Mesothelial cell of epicardium (in vitro differentiated cells): ENCODE results near the gene FEM1B. TPM values are rescaled to one million over a fixed set of nuclear protein-coding genes. Genes with fewer than 3 reads are reported as not detected.

Source experiments
- DNase-seq, 2 experiments: peaks; one replicate each; pipeline ENCODE4 v3.0.0; 2021; ENCODE audit warnings: low spot score in 2 of 2; ENCODE audit not compliant: unreplicated experiment in 2 of 2
- H3K27ac Mint-ChIP-seq: 2 replicates; pipeline ENCODE4 v1.8.0; 2021; ENCODE audit warnings: mixed read lengths
- H3K27me3 Mint-ChIP-seq: 2 replicates; pipeline ENCODE4 v1.8.0; 2021; ENCODE audit warnings: low read depth, mixed read lengths
- H3K36me3 Mint-ChIP-seq: 2 replicates; pipeline ENCODE4 v1.8.0; 2021; ENCODE audit warnings: mixed read lengths
- H3K4me1 Mint-ChIP-seq: 2 replicates; pipeline ENCODE4 v1.8.0; 2021; ENCODE audit warnings: mixed read lengths
- H3K4me3 Mint-ChIP-seq: 2 replicates; pipeline ENCODE4 v1.8.0; 2021; ENCODE audit warnings: mild to moderate bottlenecking, moderate library complexity, mixed read lengths
- H3K9me3 Mint-ChIP-seq: 2 replicates; pipeline ENCODE4 v1.8.0; 2021; ENCODE audit warnings: mixed read lengths
- CTCF ChIP-seq: fragments of 200-600 bp; sonication (generic); IDR thresholded peaks from one replicate; pipeline ENCODE4 v1.5.0; 2021; ENCODE audit warnings: antibody characterized with exemption; ENCODE audit not compliant: unreplicated experiment
- total RNA-seq: library from RNA; stranded (reverse); gene quantifications from 3 replicates; pipeline ENCODE4 v1.2.1, GENCODE V29; 2021

Gene FEM1B
- total RNA-seq, 1 donor from 2014 or later = 54.6 TPM

GRCh38 chr15:68326711-68327354, 49.3 kb downstream of the FEM1B start:
- TF ChIP-seq CTCF = no peak
- Mint-ChIP-seq H3K4me3 (no peak overlapping the region), H3K27me3 (peaks cover 23% of the 10 kb centered on the region), H3K27ac (no peak overlapping the region), H3K4me1 (peaks cover 18% of the 10 kb centered on the region), H3K9me3 (no peaks in the 10 kb centered on the region), H3K36me3 (no peaks in the 10 kb centered on the region)
- no peak for DNase-seq

GRCh38 chr15:68328443-68328842, 50.9 kb downstream of the FEM1B start:
- Mint-ChIP-seq H3K27ac (no peak overlapping the region), H3K36me3 (no peaks in the 10 kb centered on the region), H3K9me3 (no peaks in the 10 kb centered on the region), H3K27me3 (peaks cover 24% of the 10 kb centered on the region), H3K4me1 (peaks cover 20% of the 10 kb centered on the region), H3K4me3 (no peak overlapping the region)
- no peak for TF ChIP-seq CTCF
- DNase-seq = no peak

GRCh38 chr15:68328964-68329363, 51.4 kb downstream of the FEM1B start:
- TF ChIP-seq CTCF = no peak
- DNase-seq = no peak
- Mint-ChIP-seq H3K27ac (no peak overlapping the region), H3K27me3 (peaks cover 24% of the 10 kb centered on the region), H3K4me3 (no peak overlapping the region), H3K9me3 (no peaks in the 10 kb centered on the region), H3K4me1 (peaks cover 25% of the 10 kb centered on the region), H3K36me3 (no peaks in the 10 kb centered on the region)

- no peak for DNase-seq
- Mint-ChIP-seq H3K9me3 (no peaks in the 10 kb centered on the region), H3K36me3 (no peaks in the 10 kb centered on the region), H3K27me3 (peaks cover 22% of the 10 kb centered on the region), H3K4me1 (peaks cover 35% of the 10 kb centered on the region), H3K4me3 (no peak overlapping the region), H3K27ac (no peak overlapping the region)
- TF ChIP-seq CTCF = no peak
Observed at GRCh38 chr15:68330416-68330815, 52.9 kb downstream of the FEM1B start.

GRCh38 chr15:68330901-68331300, 53.4 kb downstream of the FEM1B start:
- no peak for DNase-seq
- Mint-ChIP-seq H3K4me1 (peaks cover 35% of the 10 kb centered on the region), H3K4me3 (no peak overlapping the region)

More at GRCh38 chr15:68330901-68331300, 53.4 kb downstream of the FEM1B start:
- Mint-ChIP-seq H3K27me3 (peaks cover 22% of the 10 kb centered on the region), H3K27ac (no peak overlapping the region), H3K36me3 (no peaks in the 10 kb centered on the region), H3K9me3 (no peaks in the 10 kb centered on the region)
- no peak for TF ChIP-seq CTCF
